SKM-1 treated with dmso at 0.1 percent for 144 hours (cell line): Measurements from ENCODE around the gene USE1.
"Not testable (repeated sequence)": the region's sequence is repeated elsewhere in the genome, so short reads cannot be mapped to it uniquely, and the experiment has no call there.

ENCODE experiments used
- DNase-seq: peaks from one replicate; lab custom pipeline; 2025; ENCODE audit not compliant: unreplicated experiment; lab: John Stamatoyannopoulos, UW

USE1 gene, protein sequence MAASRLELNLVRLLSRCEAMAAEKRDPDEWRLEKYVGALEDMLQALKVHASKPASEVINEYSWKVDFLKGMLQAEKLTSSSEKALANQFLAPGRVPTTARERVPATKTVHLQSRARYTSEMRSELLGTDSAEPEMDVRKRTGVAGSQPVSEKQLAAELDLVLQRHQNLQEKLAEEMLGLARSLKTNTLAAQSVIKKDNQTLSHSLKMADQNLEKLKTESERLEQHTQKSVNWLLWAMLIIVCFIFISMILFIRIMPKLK

DNA sequence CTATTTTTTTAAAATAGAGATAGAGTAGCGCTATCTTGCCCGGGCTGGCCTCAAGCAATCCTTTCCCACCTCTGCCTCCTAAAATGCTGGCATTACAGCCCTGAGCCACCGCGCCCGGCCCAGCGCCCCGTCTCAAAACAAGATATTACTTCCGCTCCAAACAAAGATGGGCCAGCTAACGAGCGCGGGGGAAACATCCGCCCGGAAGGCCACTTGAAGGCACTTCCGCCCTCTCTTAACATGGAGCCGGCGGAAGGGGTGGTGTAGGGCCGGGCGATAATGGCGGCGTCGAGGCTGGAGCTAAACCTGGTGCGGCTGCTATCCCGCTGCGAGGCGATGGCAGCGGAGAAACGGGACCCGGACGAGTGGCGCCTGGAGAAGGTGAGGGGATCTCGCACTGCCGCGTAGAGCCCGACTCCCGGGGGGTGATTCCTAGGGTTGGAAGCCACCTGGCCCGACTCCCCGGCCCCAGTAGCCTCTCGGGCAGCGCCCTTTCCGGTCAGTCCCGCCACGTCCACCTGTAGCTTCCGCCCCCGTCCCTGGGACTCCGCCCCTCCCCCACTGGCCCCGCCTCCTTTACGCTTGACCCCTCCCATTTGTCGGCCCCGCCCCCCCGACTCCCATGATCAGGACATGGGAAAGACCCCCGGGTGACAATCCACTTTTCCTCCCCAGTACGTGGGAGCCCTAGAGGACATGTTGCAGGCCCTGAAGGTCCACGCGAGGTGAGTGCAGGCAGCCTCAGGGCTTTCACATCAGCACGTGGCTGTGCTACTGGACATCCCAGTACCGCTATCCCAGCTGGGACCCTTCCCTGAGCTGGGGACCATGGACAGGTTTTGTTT, at the start of gene USE1:
Gene USE1 (plus strand): TSS at position 231 of the 845 bp plus-strand sequence. CDS start 49 bp downstream, at position 280.
- DNase-seq: peak; percentile 88

DNA sequence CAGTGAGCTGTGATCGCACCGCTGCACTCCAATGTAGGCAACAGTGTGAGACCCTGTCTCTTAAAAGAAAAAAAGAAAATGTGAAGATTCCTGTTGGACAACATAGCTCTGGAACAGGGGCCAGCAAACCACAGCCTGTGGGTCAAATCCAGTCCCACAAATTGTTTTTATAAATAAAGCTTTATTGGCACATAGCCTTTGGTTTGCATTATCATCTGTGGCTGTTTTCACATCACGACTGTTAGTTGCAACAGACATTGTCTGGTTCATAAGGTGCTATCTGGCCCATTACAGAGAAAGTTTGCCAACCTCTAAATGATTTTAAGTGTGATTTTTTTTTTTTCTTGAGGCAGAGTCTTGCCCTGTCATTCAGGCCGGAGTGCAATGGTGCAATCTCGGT, 49.4 kb upstream of the USE1 start:
- DNase-seq: no peak

DNA sequence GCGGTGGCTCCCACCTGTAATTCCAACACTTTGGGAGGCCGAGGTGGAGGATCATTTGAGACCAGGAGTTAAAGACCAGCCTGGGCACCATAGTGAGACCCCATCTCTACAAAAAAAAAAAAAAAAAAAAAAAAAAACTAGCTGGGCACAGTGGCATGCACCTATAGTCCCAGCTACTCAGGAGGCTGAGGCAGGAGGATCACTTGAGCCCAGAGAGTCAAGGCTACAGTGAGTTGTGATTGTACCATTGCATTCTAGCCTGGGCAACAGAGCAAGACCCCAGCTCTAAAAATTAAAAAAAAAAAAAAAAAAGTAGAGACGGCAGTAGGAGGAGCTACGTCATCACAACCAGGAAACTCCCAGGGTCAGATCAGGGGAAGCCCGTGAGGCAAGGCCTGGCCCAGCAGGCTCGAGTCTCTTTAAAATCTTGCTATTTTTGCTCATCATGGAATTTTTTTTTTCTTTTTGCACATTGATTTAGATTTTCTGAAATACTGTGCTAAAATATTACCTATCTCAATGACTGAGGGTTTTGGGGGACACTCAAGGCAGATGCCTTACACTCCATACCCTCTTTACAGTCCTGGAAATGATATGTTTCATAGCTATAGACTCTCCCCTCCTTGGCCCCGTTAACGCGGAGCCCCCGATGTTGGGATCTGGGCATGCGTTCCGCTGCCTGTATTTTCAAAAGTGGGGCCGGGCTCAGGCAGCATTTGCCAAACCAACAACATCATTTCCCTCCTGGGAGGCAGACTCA, 44.4 kb upstream of the USE1 start:
- no peak for DNase-seq

DNA sequence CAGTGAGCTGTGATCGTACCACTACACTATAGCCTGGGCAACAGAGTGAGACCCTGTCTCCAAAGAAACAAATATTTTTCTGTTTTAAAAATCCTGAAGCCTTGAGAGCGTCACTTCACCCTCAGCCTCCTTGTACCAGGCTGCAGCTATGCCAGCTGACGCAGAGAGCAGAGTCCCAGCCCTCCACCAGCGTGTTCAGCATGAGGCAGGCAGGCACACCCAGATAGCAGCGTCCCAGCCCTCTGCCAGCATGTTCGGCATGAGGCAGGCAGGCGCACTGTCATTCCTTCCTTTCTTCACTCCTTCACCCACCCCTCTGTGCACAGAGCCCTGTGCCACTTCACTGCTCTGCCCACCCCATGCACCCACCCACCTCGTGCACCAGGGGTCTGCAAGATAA, 43.3 kb upstream of the USE1 start:
- no peak for DNase-seq

DNA sequence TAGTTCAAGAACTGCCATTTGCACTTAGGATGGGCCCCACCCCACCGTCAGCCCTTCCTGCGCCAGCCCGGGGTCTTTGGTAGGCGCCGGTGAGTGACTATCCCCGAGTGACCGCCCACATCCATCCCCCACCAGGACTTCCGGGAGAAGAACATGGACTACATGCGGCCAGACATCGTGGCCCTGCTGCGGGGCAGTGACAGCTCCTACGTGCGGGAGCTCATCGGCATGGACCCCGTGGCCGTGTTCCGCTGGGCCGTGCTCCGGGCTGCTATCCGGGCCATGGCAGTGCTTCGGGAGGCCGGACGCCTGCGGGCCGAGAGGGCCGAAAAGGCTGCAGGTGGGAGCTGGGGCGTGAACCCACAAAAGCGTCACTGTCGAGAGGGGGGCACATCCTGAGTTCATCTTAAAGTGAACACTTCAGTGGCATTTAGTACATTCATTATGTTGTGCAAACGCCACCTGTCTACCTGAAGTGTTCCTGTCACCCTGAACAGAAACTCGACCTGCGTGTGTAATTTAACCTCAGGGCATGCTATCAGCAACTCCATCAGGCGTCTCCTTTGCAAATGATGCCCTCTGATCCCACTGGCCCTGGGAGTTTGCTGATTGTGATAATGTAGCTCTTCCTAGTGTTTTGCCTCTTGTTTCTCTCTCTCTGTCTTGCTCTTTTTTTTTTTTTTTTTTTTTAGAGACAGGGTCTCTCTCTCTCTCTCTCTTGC, 42.4 kb upstream of the USE1 start:
- DNase-seq: no peak

DNA sequence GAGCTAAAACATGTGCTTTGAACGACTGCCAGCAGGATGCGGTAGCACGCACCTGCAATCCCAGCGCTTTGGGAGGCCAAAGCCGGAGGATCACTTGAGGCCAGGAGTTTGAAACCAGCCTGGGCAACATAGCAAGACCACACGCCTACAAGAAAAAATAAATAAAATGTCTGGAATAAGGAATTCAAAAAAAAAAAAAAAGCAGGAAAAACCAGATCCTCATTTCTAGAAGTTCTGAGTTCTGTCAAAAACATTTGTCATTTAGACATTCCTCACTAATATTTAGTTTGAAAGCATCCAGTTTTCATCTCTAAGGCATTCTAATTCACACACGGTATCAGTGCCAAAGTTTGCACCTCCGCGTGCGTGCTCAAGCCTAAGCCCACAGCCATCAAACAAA, 36.9 kb upstream of the USE1 start:
- DNase-seq: no peak

DNA sequence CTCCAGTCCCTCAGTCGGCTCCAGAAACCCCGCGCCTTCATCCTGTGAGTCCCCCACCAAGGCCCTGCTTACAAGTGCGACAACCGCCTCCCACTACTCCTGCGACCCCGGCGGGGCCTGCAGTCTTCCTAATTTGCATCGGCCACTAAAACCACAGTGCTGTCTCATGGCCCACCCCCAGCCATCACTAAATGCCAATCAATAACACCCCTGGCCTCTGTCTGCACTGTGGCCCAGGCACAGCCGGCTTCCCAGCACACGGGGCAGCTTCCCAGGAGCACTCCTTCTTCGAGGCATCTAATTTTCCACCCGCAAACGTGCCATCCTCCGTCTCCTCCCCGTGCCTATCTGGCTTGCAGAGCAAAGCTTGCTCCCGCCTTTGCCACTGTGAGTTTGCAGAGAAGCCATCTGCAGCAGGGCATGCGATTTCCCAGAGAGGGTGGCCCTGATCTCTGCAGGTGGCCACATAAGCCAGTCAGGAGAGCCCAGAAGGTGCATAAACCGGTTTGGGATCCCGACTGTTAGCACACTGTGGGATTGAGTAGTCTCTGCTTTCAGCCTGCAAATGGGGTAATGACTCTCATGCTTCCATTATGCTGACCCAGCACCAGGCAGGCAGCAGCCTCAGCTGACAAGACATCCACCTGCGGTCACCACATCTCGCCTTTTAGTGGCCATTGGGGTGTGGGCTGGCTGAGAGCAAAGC, 34.0 kb upstream of the USE1 start:
- no peak for DNase-seq

DNA sequence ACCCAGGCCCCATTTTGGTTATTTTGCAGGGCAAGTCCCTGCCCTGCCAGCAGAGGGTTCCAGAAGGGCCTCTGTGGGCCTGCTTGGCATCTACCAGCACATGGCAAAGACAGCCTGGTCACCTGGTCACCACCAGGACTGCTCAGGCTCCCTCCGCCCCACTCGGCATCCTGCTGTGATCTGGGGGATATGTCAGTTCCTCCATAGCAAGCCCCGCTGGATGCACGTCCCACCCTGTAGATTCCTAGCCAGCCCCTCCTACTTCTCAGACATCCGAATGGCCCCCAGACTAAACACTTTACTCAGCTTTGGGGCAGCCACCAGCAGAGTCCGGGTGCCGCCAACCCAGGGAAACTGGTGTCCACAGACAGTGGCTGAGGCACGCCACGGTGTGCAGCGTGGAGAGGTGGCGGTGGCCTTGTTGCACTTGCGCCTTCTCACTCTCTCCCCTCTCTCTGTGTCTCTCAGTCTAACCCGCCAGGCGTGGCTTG, 31.8 kb upstream of the USE1 start:
- DNase-seq: no peak

DNA sequence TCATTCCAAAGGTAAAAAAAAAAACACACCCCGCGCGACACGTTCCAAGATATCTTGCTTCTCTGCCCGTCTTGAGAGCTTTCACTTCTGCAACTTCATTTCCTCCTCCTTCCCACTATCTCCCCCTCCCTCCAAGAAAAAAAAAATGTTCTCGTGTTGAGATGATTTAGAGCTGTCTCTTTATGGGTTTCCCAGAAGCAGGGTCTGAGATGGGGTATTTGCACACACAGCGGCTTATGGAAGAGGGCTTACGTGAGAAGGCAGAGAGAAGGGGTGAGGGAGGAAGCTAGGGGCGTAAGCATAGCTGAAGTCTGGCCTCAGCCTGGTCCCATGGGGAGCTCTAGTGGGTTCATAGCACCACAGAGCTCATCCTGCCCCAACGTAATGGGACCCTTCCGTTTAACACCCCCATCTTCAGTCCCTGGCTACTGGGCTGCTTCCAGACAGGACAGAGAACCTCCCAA, 31.3 kb upstream of the USE1 start:
- no peak for DNase-seq

DNA sequence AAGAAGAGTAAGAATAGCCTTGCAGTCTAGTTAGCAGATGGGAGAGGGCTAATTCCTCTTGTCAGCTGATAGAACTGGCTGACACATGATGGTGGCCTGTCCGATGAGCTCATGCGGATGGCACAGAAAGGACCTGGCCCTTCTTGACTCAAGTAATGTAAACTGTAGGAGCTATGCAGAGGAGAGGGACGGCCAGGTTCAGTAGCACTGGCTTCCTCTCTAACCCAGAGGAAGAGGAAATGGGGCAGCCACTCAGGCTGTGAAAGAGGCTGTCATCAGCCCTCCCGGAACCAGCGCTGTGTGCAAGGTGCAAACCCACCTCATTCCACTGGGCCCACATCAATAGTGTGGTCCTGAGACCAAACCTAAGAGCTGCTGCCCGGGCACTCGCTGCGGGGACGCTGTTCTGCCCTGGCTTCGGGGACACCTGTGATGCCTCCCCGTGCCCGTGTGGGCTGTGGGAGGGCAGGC, 30.8 kb upstream of the USE1 start:
- DNase-seq: no peak

DNA sequence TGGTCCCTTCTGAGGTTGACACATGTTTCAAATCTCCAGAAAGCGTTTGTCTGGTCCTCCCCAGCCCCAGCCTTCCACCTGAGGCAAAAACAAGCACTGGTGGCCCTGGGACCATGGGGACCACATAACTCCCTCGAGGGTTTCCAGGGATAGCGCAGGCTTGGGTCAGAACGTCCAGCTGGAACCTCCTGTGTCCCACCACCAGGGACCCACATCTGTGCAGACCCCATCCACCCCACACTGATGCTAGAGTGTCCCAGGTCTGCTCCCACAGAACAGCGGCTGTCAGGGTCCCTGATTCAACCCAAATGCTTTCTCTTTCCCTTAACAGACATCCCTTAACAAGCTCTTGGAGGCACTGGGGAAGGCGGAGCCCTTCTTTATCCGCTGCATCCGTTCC, 29.6 kb upstream of the USE1 start:
- DNase-seq: no peak

DNA sequence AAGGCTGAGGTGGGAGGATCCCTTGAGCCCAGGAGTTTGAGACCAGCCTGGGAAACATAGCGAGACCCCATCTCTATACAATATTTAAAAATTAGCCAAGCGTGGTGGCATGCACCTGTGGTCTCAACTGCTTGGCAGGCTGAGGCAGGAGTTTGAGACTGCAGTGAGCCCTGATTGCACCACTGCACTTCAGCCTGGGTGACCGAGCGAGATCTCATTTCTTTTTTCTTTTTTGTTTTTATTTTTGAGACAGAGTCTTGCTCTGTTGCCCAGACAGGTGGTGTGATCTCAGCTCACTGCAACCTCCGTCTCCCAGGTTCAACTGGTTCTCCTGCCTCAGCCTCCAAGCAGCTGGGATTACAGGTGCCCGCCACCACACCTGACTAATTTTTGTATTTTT, 23.4 kb upstream of the USE1 start:
- DNase-seq: not testable (repeated sequence)

DNA sequence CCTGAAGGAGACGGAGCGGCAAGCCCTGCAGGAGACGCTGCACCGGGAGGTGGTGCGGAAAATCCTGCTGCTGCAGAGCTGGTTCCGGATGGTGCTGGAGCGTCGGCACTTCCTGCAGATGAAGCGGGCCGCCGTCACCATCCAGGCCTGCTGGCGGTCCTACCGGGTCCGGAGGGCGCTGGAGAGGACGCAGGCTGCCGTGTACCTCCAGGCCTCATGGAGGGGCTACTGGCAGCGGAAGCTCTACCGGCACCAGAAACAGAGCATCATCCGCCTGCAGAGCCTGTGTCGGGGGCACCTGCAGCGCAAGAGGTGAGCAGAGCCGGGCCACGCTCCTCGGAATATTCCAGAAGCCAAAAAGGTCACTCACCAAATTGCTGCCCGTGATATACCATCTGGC, 22.4 kb upstream of the USE1 start:
- no peak for DNase-seq

DNA sequence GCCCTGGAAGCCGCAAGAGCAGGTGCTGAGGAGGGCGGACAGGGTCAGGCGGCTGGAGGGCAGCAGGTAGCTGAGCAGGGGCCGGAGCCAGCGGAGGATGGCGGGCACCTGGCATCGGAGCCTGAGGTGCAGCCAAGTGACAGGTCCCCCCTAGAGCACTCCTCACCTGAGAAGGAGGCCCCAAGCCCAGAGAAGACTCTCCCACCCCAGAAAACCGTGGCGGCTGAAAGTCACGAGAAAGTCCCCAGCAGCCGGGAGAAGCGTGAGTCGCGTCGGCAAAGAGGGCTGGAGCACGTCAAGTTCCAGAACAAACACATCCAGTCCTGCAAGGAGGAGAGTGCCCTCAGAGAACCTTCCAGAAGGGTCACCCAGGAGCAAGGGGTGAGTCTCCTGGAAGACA, 20.5 kb upstream of the USE1 start:
- no peak for DNase-seq

DNA sequence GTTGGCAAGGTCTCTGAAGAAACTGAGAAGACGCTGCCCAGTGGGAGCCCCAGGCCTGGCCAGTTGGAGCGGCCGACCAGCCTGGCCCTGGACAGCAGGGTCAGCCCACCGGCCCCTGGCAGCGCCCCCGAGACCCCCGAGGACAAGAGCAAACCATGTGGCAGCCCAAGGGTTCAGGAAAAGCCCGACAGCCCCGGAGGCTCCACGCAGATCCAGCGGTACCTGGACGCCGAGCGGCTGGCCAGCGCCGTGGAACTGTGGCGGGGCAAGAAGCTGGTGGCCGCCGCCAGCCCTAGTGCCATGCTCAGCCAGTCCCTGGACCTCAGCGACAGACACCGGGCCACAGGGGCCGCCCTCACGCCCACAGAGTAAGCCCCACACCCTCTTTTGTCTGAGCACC, 20.1 kb upstream of the USE1 start:
- DNase-seq: no peak

DNA sequence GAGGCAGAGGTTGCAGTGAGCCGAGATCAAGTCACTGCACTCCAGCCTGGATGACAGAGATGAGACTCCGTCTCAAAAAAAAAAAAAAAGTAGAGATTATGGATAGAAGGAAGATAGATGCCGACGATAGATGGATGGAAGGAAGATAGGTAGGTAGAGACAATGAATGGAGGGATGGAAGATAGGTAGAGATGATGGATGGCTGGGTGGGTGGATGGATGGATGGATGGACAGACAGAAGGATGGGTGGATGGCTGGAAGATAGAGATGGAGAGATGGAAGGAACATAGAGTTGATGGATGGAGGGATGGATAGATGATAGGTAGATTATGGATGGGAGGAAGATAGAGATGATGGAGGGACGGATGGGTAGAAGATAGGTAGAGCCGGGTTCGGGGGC, 18.5 kb upstream of the USE1 start:
- no peak for DNase-seq

DNA sequence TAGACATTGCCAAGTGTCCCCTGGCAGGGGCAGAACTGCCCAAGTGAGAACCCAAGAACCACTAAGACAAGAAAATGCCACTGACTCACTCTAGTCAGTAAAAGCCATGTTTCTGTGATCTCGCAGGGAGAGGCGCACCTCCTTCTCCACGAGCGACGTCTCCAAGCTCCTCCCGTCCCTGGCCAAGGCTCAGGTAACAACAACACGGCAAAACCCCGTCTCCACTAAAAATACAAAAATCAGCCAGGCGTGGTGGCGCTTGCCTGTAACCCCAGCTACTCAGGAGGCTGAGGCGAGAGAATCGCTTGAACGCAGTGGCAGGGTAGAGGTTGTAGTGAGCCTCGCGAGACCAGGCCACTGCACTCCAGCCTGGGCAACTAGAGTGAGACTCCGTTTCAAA, 17.5 kb upstream of the USE1 start:
- no peak for DNase-seq

DNA sequence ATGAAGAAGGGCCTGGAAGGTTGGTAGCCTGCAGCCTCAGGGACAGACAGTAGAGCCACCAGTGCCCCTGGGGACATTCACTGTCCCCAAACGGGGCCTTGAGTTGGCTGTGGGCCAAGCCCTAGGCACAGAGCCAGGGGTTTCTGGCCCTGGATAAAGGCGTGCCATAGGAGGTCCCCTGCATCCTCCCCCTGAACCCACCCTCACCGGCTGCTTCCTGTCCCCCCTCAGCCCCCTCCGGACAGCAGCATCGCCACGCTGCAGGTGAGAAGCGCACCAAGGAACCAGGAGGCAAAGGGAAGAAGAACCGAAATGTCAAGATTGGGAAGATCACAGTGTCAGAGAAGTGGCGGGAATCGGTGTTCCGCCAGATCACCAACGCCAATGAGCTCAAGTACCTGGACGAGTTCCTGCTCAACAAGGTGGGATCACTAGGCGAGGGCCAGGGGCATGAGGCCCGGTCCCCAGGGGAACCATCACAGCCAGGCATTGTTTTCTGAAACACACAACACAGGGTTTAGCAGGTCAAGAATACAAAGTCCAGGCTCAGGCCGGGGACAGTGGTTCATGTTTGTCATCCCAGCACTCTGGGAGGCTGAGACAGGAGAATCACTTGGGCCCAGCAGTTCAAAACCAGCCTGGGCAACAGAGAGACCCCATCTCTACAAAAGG, 14.6 kb upstream of the USE1 start:
- DNase-seq: no peak

DNA sequence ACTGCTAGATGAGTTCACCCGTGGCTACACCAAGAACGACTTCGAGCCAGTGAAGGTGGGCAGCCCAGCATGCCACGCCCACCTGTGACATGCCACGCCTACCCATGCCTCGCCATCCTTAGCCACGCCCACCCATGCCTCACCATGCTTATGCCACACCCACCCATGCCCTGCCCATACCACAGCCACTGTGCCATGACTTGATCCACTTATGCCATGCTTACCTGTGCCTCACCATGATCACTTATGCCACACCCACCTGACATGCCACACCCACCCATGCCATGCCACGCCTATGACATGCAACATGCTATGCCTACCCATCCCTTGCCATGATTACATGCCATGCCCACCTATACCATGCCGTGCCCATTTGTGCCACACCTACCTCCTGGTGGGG, 12.9 kb upstream of the USE1 start:
- DNase-seq: no peak

DNA sequence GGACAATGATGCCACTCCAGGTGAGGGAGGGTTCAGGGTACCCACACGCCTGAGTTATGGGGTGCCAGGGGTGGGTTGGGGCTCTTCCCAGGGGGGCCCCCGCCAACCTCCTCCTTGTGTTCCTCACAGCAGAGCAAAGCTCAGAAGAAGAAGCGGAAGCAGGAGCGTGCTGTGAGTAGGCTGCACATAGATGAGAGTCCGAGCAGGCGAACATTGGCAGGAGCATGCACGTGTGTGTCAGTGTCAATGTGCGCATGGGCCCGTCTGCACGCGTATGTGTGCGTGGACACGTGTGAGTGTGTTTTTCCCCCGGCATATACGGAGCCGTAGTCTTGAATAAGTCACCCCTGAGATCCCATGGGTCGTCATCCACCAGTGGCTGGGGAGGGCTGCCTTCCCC, 12.4 kb upstream of the USE1 start:
- DNase-seq: no peak
